Left forelimb (tissue), 1 donor: Measurements from ENCODE around the gene EFHD1.
"Not testable (repeated sequence)": the region's sequence is repeated elsewhere in the genome, so short reads cannot be mapped to it uniquely, and the experiment has no call there.

Source experiments
- DNase-seq: peaks from one replicate; pipeline ENCODE4 v3.0.0-alpha.2; 2018; ENCODE audit warnings: low spot score

Gene EFHD1

GRCh38 chr2:232621186-232621585 is 12.2 kb upstream of the EFHD1 start:
- no peak for DNase-seq

GRCh38 chr2:232622563-232622962 is 10.8 kb upstream of the EFHD1 start:
- no peak for DNase-seq

- no peak for DNase-seq
Measured at GRCh38 chr2:232623768-232624765, 9.3 kb upstream of the EFHD1 start.

GRCh38 chr2:232626584-232626983 is 6.8 kb upstream of the EFHD1 start:
- DNase-seq = no peak

GRCh38 chr2:232628466-232629128 is 4.8 kb upstream of the EFHD1 start:
- no peak for DNase-seq

- no peak for DNase-seq
Measured at GRCh38 chr2:232629129-232629475, 4.3 kb upstream of the EFHD1 start.

- no peak for DNase-seq
Measured at GRCh38 chr2:232632229-232632903, 1.0 kb upstream of the EFHD1 start.

- DNase-seq = no peak
Measured at GRCh38 chr2:232632904-232633412, 446 bp upstream of the EFHD1 start.

GRCh38 chr2:232634206-232635150 is 1.1 kb downstream of the EFHD1 start:
- no peak for DNase-seq

- not testable (repeated sequence) for DNase-seq
Measured at GRCh38 chr2:232635376-232635775, 2.0 kb downstream of the EFHD1 start.

GRCh38 chr2:232635820-232636219 is 2.4 kb downstream of the EFHD1 start:
- DNase-seq = no peak

- no peak for DNase-seq
Measured at GRCh38 chr2:232636788-232637420, 3.5 kb downstream of the EFHD1 start.

GRCh38 chr2:232637866-232638583 is 4.6 kb downstream of the EFHD1 start:
- no peak for DNase-seq

- no peak for DNase-seq
Measured at GRCh38 chr2:232641153-232641848, 7.9 kb downstream of the EFHD1 start.

GRCh38 chr2:232643147-232643425 is 9.7 kb downstream of the EFHD1 start:
- no peak for DNase-seq

GRCh38 chr2:232643813-232644347 is 10.5 kb downstream of the EFHD1 start:
- no peak for DNase-seq

- no peak for DNase-seq
Measured at GRCh38 chr2:232645061-232645460, 11.7 kb downstream of the EFHD1 start.

GRCh38 chr2:232646726-232647125 is 13.3 kb downstream of the EFHD1 start:
- DNase-seq = no peak

GRCh38 chr2:232647261-232647660 is 13.9 kb downstream of the EFHD1 start:
- no peak for DNase-seq

GRCh38 chr2:232649033-232649432 is 15.6 kb downstream of the EFHD1 start:
- no peak for DNase-seq
